ENCODE results near the gene VPS37D. TPM values are rescaled to one million over a fixed set of nuclear protein-coding genes. Genes with fewer than 3 reads are reported as not detected.
"Not testable (repeated sequence)": the region's sequence is repeated elsewhere in the genome, so short reads cannot be mapped to it uniquely, and the experiment has no call there.

Gene VPS37D
- total RNA-seq, 1 experiment from 2014 or later: 1.7 TPM

DNA sequence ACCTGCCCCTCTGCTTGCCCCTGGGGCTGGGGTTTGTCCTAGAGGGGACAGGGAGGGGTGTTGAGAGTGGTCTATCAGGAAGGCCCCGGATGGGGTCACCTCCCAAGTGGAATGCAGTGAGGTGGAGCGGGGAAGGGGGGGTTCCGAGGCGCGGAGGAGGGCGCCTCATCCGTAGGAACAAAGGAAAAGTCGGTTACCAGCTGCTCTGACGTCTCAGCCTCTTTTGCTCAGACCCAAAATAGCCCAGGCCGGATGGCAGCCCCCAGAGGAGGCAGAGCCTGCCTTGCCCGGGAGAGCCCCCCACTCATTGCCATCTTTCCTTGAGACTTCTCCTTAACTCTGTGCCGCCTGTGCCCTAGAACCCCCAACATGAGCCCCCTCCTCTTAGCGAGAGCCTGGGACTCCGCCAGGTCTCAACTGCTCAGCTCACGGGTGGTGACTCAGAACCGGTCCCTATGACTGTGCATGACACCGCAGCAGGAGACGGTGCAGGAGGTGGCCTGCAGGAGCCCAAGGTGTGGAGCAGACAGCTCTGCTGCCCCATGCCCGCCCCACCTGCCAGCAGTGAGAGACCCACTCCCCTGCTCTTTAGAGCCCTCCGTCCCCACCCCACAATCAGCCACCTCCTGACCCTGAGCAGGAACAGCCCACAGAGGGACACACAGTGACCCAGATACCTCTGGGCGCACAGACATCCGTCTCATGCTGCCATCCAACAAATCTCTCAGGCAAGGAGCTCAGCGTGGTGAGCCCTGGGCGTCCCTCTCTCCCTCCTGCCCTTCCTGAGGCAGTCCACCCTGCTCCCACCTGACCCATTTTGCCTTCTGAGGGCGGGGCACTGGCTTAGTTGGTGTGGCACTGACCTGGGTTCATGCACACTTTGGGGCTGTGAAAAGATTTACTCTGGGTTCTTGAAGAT lies 38.8 kb downstream of the VPS37D start:
- peak; percentile 77 for DNase-seq (ENCODE audit: low read depth)

DNA sequence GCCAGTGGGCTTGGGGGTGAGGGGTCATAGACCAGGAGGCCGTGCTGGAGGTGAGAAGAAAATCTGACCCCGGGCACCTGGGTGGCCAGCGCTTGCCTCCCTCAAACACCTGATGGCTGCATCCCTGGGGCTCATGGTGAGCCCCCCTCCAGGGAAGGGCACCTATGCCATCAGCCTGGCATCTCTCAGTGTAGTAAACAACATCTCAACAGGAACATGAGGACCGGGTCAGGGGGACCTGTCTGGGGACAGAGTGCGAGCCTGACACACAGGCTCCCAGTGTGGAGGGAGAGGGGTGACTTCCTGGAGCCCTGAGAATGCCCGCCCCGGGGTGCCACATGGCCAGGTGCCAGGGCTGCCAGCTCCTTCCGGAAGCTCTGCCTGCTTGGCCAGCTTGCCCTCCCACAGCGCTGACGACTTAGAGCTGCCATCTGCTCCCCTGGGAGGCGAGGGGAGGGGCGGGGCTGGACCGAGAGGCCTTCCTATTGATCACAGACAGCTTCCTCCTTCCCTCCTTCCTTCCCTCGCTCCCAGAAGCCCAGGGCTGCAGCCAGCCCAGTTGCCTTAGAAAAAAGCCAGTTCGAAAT lies 39.5 kb downstream of the VPS37D start:
- DNase-seq (ENCODE audit: low read depth): peak; percentile 94

DNA sequence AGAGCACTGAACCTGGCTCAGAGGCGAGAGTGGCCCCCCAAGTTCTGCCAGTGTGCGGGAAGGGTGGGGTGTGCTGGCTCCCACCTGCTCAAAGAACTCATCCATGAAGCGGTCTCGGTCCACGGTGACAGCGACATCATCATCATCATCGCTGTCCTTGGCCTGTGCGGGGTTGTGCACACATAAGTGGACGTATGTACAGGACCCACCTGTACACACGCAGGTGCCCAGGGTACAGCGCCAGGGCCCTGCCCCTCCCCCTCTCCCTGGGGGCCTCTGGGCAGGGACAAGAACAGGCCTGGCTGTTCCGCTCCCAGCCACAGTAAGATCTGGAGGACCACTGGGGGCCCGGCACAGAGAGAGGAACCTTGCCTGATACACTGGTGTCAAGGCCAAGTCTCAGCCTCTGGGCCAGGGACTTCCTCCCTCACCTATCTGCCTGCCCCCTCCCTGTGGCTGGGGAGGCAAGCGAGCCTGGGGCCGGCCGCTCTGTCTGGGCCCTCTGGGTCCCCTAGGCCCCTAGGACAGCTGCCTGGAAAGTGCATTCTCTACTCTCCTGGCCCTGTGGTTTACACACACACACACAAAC lies 41.4 kb downstream of the VPS37D start:
- no peak for DNase-seq (ENCODE audit: low read depth)

DNA sequence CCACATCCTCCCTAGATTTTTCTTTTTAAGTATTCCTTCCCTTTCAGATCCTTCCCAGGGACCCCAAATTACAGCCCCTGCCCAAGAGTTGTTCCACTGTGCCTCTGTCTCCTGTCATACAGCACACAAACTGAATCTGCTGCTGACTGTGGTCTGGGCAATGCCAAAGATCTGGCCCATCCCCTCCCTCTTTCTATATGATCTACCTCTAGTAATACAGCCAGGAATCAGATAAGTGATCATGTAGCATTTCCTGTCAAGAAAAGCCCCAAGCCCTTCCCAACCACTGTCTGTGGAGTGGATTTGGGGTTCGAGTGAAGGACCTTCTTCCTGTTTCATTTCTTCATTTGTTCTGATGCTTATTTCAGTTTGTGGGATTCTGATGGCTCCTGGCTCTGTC lies 45.1 kb downstream of the VPS37D start:
- no peak for DNase-seq (ENCODE audit: low read depth)

- DNase-seq (ENCODE audit: low read depth): not testable (repeated sequence)
These were observed 45.7 kb downstream of the VPS37D start for GRCh38 chr7:73713319-73713718.

DNA sequence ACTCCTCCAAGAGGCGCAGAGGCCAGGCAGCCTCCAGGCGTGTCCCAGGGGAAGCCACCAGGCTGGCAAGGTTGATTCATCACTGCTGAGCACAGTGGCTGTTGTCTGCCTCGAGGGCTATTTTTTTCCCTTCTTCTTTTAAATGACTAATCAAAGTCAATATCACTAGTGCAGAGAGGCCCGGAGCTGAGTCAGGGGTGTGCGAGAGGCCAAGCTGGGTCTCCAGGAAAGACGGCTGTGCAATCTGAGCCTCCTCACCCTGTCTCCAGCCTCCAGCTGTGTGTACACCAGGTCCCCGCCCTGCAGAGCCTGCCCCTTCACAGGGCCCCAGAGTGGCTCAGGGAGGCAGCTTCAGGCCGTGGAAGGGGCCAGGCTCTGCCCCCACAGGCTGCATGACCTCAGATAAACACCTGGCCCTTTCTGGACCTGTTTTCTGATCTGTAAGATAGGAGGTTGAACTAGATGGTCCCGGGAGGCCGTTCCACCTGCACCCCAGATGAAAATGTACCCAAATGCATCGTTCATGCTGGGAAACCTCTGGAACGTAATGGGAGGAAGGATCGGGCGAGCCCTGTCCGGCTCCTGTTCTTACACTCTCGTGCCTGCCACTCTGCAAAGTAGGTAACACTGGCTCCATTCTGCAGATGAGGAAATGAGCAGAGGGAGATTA lies 48.2 kb downstream of the VPS37D start:
- peak; percentile 100 for DNase-seq (ENCODE audit: low read depth)

GRCh38 chr7:73716318-73716890 lies 48.8 kb downstream of the VPS37D start:
- no peak for DNase-seq (ENCODE audit: low read depth)

DNA sequence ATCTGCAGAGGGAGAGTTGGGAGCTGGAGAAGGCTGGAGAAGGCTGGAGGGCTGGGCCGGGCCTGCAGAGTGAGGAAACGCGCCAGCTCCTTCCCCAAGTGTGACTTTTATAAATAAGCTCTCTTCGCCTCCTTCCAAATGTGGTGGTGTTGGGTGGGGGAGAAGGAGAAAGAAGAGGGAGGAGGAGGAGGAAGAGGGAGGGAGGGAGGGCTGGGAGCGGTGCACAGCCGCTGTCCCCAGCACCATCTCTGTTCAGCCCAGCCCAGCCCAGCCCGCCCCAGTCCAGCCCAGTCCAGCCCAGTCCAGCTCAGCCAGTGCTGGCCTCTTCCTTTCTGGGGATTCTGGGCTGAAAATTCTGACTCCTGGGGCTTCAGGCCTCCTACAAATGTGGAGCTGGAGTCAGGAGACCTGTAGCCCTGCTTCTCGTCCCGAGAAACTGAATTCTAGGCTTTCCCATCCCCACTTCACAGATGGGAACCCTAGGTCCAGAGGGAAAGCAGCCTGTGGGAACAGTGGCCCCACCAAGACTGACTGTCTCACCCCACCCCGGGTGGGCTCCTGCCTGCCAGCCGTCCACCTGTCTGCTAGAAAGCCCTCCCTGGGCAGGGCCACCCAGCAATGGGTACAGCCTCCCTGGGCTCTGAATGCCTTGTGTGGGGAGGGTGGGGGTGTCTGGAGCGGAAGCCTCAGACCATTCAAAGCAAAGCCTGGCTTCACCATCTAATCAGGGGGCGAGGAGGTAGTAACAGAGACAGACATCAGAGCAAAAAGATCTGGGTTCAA lies 49.6 kb downstream of the VPS37D start:
- no peak for DNase-seq (ENCODE audit: low read depth)

GRCh38 chr7:73717991-73718405 lies 50.4 kb downstream of the VPS37D start:
- peak; percentile 100 for DNase-seq (ENCODE audit: low read depth)

DNA sequence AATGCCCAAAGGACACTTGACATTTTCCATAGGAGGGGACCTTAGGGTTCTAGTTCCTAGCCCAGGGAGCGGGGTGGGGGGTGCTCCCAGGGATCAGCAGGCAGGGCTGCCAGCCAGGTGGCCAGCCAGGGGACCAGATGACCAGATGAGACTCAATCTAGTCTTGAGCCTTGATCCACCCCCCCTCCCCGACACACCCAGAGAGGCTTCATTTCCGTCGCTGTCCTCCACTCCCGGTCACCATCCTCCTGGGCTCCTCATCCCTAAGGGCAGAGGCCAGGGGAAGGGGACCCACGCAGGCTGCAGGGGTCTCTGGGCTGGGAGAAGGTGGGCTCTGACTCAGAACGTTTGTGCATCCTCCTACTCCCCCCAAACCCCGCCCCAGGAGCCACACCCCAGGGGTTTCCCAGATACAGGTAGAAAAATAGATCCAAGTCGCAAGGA lies 50.8 kb downstream of the VPS37D start:
- no peak for DNase-seq (ENCODE audit: low read depth)

DNA sequence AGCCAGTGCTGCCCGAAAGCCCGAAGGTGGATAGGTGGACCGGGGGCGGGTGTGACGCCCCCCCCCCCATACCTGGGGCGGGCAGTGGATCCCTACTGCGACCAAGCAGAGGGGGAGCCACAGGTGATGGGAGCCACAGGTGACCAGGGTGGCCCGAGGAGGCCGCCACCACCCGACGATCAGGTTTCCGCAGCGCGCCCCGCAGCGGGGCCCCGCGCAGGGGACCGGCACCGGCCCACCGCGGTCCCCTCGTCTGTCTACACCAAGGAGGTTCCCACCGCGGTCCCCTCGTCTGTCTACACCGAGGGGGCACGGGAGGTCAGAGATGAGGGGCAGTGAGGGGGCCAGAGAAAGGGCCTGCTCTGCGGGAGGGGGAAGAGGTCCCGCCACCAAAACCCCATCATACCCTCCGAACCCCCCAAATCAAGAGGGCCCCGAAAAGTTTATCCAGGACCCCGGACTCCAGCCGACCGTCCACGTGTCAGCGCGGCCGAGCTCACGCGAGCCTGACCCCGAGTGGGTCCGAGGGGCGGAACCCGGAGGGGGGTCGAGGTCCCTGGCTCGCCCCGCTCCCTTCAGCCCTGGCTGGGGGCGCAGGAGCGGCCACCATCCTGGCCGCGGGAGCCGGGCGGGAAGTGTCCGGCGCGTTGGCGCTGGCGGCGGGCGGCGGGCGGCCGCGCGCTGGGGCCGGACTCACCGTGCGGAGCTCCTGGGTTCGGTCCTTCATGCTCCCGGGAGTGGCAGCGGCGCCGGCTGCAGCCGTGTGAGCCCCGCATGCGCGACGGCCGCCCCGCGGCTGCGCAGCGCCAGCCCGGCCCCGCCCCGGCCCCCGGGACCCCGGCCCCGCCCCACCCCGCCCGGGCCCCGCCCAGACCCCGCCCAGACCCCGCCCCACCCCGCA lies 51.5 kb downstream of the VPS37D start, which contains the start of gene STX1A:
TSS of gene STX1A (minus strand) at position 765 of the 901 bp plus-strand sequence. CDS start at position 727, 38 bp downstream.
- DNase-seq (ENCODE audit: low read depth): peak; percentile 74

- DNase-seq (ENCODE audit: low read depth): no peak
These were observed 52.2 kb downstream of the VPS37D start for GRCh38 chr7:73719806-73720169.

- not testable (repeated sequence) for DNase-seq (ENCODE audit: low read depth)
These were observed 52.8 kb downstream of the VPS37D start for GRCh38 chr7:73720443-73720842.

DNA sequence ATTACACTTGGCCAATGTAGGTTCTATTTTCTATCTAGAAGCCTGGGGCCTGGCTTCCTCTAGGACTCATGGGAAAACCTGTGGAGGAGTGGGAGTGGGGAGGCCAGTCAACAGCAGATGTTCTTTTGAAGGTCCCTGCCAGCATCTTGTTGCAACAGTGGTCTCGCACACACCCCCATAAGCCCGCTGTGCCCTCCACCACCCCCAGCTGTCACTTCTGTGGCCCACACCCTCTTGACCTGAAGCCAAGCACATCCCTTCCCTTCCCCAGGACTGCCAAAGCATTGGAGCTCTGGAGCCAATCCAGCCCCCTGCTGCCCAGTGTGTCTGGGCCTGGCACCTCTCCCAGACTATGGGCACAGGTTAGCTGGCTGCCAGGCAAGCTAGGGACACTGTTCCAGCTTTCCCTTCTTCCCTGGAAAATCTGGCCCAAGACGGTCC lies 53.8 kb downstream of the VPS37D start:
- peak; percentile 85 for DNase-seq (ENCODE audit: low read depth)

Other genes starting within 250 kb of the VPS37D start
- 0.10 and 0.12 TPM in 2 replicates for gene FZD9, start 234.1 kb upstream of the VPS37D start, total RNA-seq (2014; rRNA removed; shearing (Covaris generic))
- 50.3 and 87.8 TPM in 2 replicates for gene BAZ1B, start 145.5 kb upstream of the VPS37D start, total RNA-seq (2014; rRNA removed; shearing (Covaris generic))
- gene BCL7B, start 110.1 kb upstream of the VPS37D start, total RNA-seq (2014; rRNA removed; shearing (Covaris generic)): 60.7 and 68.3 TPM in 2 replicates
- 59.8 and 81.0 TPM in 2 replicates for gene TBL2, start 89.3 kb upstream of the VPS37D start, total RNA-seq (2014; rRNA removed; shearing (Covaris generic))
- gene MLXIPL, start 43.3 kb upstream of the VPS37D start, total RNA-seq (2014; rRNA removed; shearing (Covaris generic)): 0.07 and 0.71 TPM in 2 replicates
- 1.1 and 1.8 TPM in 2 replicates for gene DNAJC30, start 15.6 kb downstream of the VPS37D start, total RNA-seq (2014; rRNA removed; shearing (Covaris generic))
- 91.2 and 144 TPM in 2 replicates for gene BUD23, start 15.8 kb downstream of the VPS37D start, total RNA-seq (2014; rRNA removed; shearing (Covaris generic))
- gene STX1A, start 51.8 kb downstream of the VPS37D start, total RNA-seq (2014; rRNA removed; shearing (Covaris generic)): 16.0 and 23.7 TPM in 2 replicates
- 29.0 and 32.2 TPM in 2 replicates for gene ABHD11, start 71.0 kb downstream of the VPS37D start, total RNA-seq (2014; rRNA removed; shearing (Covaris generic))
- gene CLDN3, start 102.4 kb downstream of the VPS37D start, total RNA-seq (2014; rRNA removed; shearing (Covaris generic)): not detected in 2 replicates
- gene CLDN4, start 163.2 kb downstream of the VPS37D start, total RNA-seq (2014; rRNA removed; shearing (Covaris generic)): 0.62 and 1.1 TPM in 2 replicates
- 1.7 and 1.9 TPM in 2 replicates for gene METTL27, start 174.7 kb downstream of the VPS37D start, total RNA-seq (2014; rRNA removed; shearing (Covaris generic))
- 0.17 and 0.32 TPM in 2 replicates for gene TMEM270, start 193.3 kb downstream of the VPS37D start, total RNA-seq (2014; rRNA removed; shearing (Covaris generic))